ENCODE results near the gene CSF3R. TPM values are rescaled to one million over a fixed set of nuclear protein-coding genes. Genes with fewer than 3 reads are reported as not detected.

The CSF3R gene
- total RNA-seq, 1 donor from 2014 or later: 2.5 TPM

- peak overlapping the region; percentile 4 for H3K27ac Mint-ChIP-seq
- peaks cover 9% of the 10 kb centered on the region for H3K36me3 Mint-ChIP-seq
- H3K27me3 Mint-ChIP-seq (ENCODE audit: low read depth): no peaks in the 10 kb centered on the region
- DNase-seq (ENCODE audit: low spot score in 2 of 2, unreplicated experiment in 2 of 2): no peak
- H3K9me3 Mint-ChIP-seq: no peaks in the 10 kb centered on the region
- H3K4me1 Mint-ChIP-seq: peaks cover 18% of the 10 kb centered on the region
- H3K4me3 Mint-ChIP-seq: no peak overlapping the region
- no peak for TF ChIP-seq CTCF (IDR thresholded peaks at IDR 0.05; ENCODE audit: unreplicated experiment)
Observed at GRCh38 chr1:36433102-36433501, 49.6 kb downstream of the CSF3R start.

- Mint-ChIP-seq H3K9me3 (no peaks in the 10 kb centered on the region), H3K4me1 (peaks cover 18% of the 10 kb centered on the region), H3K27me3 (ENCODE audit: low read depth) (no peaks in the 10 kb centered on the region), H3K27ac (no peak overlapping the region), H3K36me3 (peaks cover 9% of the 10 kb centered on the region), H3K4me3 (no peak overlapping the region)
- no peak for TF ChIP-seq CTCF (IDR thresholded peaks at IDR 0.05; ENCODE audit: unreplicated experiment)
- DNase-seq (ENCODE audit: low spot score in 2 of 2, unreplicated experiment in 2 of 2): no peak
Observed at GRCh38 chr1:36432616-36433015, 50.1 kb downstream of the CSF3R start.

GRCh38 chr1:36425791-36426190, 56.9 kb downstream of the CSF3R start:
- H3K4me3 Mint-ChIP-seq: no peak overlapping the region
- DNase-seq (ENCODE audit: low spot score in 2 of 2, unreplicated experiment in 2 of 2): no peak
- TF ChIP-seq CTCF (IDR thresholded peaks at IDR 0.05; ENCODE audit: unreplicated experiment): no peak
- H3K4me1 Mint-ChIP-seq: peaks cover 2% of the 10 kb centered on the region
- no peaks in the 10 kb centered on the region for H3K9me3 Mint-ChIP-seq
- H3K36me3 Mint-ChIP-seq: peaks cover 10% of the 10 kb centered on the region
- no peak overlapping the region for H3K27ac Mint-ChIP-seq
- H3K27me3 Mint-ChIP-seq (ENCODE audit: low read depth): no peaks in the 10 kb centered on the region

GRCh38 chr1:36421649-36422048, 61.1 kb downstream of the CSF3R start:
- Mint-ChIP-seq H3K27ac (no peak overlapping the region), H3K4me1 (peaks cover 8% of the 10 kb centered on the region), H3K9me3 (no peaks in the 10 kb centered on the region), H3K4me3 (no peak overlapping the region), H3K36me3 (peaks cover 14% of the 10 kb centered on the region), H3K27me3 (ENCODE audit: low read depth) (no peaks in the 10 kb centered on the region)
- no peak for DNase-seq (ENCODE audit: low spot score in 2 of 2, unreplicated experiment in 2 of 2)
- TF ChIP-seq CTCF (IDR thresholded peaks at IDR 0.05; ENCODE audit: unreplicated experiment): no peak

- Mint-ChIP-seq H3K4me3 (no peak overlapping the region), H3K36me3 (peaks cover 16% of the 10 kb centered on the region), H3K4me1 (peaks cover 8% of the 10 kb centered on the region)
Observed at GRCh38 chr1:36420836-36421317, 61.8 kb downstream of the CSF3R start.

More at GRCh38 chr1:36420836-36421317, 61.8 kb downstream of the CSF3R start:
- peak overlapping the region; percentile 63 for H3K27ac Mint-ChIP-seq
- peak; percentile 67 to 95 for DNase-seq (ENCODE audit: low spot score in 2 of 2, unreplicated experiment in 2 of 2)
- TF ChIP-seq CTCF (IDR thresholded peaks at IDR 0.05; ENCODE audit: unreplicated experiment): peak; percentile 83
- no peaks in the 10 kb centered on the region for H3K27me3 Mint-ChIP-seq (ENCODE audit: low read depth)
- no peaks in the 10 kb centered on the region for H3K9me3 Mint-ChIP-seq
